IMR-90 (cell line): ENCODE measurements around the gene TENM4. TPM values are rescaled to one million over a fixed set of nuclear protein-coding genes. Genes with fewer than 3 reads are reported as not detected.

ENCODE experiments used
- ATAC-seq: fragments of 200-7000 bp; cut with Tn5 transposase; 2 replicates; pipeline ENCODE4 v1.9.1; 2020; ENCODE audit warnings: low read depth, mild to moderate bottlenecking, moderate library complexity
- BruUV-seq: library from RNA; stranded (reverse); fragments of 400-500 nt; replicated peaks from 2 replicates; lab custom pipeline; 2021; lab: Mats Ljungman, UMichigan
- CTCF ChIA-PET: fragments of 300-600 bp; formaldehyde crosslinking; extraction: SDS; loops from one replicate; lab custom pipeline; 2021; ENCODE audit warnings: antibody characterized with exemption; lab: Yijun Ruan, JAX
- POLR2A ChIA-PET: fragments of 300-600 bp; sonication (Branson Sonifier 250); formaldehyde crosslinking; loops from one replicate; lab custom pipeline; 2022; ENCODE audit warnings: antibody characterized with exemption; ENCODE audit not compliant: unreplicated experiment; lab: Charles Lee
- DNase-seq: peaks from one replicate; pipeline ENCODE4 v3.0.0; 2013
- H2AFZ ChIP-seq: replicated peaks from 2 replicates; pipeline ENCODE3; 2013; ENCODE audit warnings: low read length, mild to moderate bottlenecking; ENCODE audit not compliant: poor library complexity
- H2AK5ac ChIP-seq: 2 replicates; pipeline ENCODE4 v1.6.1; 2013; ENCODE audit warnings: low read depth, low read length, inconsistent platforms
- H2AK9ac ChIP-seq: replicated peaks from 2 replicates; pipeline ENCODE3; 2013; ENCODE audit warnings: mild to moderate bottlenecking, low read depth, low read length, moderate library complexity; ENCODE audit not compliant: poor library complexity
- H2BK120ac ChIP-seq: 2 replicates; pipeline ENCODE4 v1.6.1; 2013; ENCODE audit warnings: low read depth, low read length, inconsistent platforms
- H2BK15ac ChIP-seq: 3 replicates; pipeline ENCODE4 v1.6.1; 2013; ENCODE audit warnings: low read depth, low read length, inconsistent platforms
- H2BK20ac ChIP-seq: 2 replicates; pipeline ENCODE4 v1.6.1; 2013; ENCODE audit warnings: low read depth, mild to moderate bottlenecking, inconsistent platforms, low read length, moderate library complexity
- H2BK5ac ChIP-seq: 2 replicates; pipeline ENCODE4 v1.6.1; 2013; ENCODE audit warnings: mild to moderate bottlenecking, low read depth, low read length, inconsistent platforms; ENCODE audit not compliant: poor library complexity, severe bottlenecking
- H3K14ac ChIP-seq: replicated peaks from 2 replicates; pipeline ENCODE4 v1.6.1; 2013; ENCODE audit warnings: low read depth, low read length, inconsistent platforms
- H3K18ac ChIP-seq: 2 replicates; pipeline ENCODE4 v1.6.1; 2013; ENCODE audit warnings: low read depth, low read length, control low read depth
- H3K23ac ChIP-seq: 2 replicates; pipeline ENCODE4 v1.6.1; 2013; ENCODE audit warnings: low read depth, low read length, inconsistent platforms
- H3K27ac ChIP-seq: 2 replicates; pipeline ENCODE4 v1.5.1; 2013; ENCODE audit warnings: mild to moderate bottlenecking, control low read depth, low read length; ENCODE audit not compliant: insufficient read depth
- H3K27me3 ChIP-seq: 2 replicates; pipeline ENCODE4 v1.6.1; 2013; ENCODE audit warnings: low read length; ENCODE audit not compliant: control insufficient read depth, insufficient read depth
- H3K36me3 ChIP-seq: 2 replicates; pipeline ENCODE4 v1.6.1; 2013; ENCODE audit warnings: low read length, mixed read lengths; ENCODE audit not compliant: control insufficient read depth, insufficient read depth
- H3K4ac ChIP-seq: 2 replicates; pipeline ENCODE4 v1.6.1; 2013; ENCODE audit warnings: low read depth, low read length, inconsistent platforms
- H3K4me1 ChIP-seq: 2 replicates; pipeline ENCODE4 v1.6.1; 2013; ENCODE audit warnings: low read length, mixed read lengths; ENCODE audit not compliant: control insufficient read depth, insufficient read depth
- H3K4me2 ChIP-seq: 2 replicates; pipeline ENCODE4 v1.6.1; 2013; ENCODE audit warnings: low read depth, mild to moderate bottlenecking, control low read depth, low read length, moderate library complexity
- H3K4me3 ChIP-seq: 2 replicates; pipeline ENCODE4 v1.5.1; 2013; ENCODE audit warnings: low read depth, mild to moderate bottlenecking, control low read depth, low read length, moderate library complexity; ENCODE audit not compliant: insufficient read depth
- H3K56ac ChIP-seq: 2 replicates; pipeline ENCODE4 v1.6.1; 2013; ENCODE audit warnings: low read length, inconsistent platforms; ENCODE audit not compliant: insufficient read depth; ENCODE audit errors: extremely low read depth
- H3K79me1 ChIP-seq, 2 experiments: 2 replicates each; pipeline ENCODE4 v1.6.1; 2013; ENCODE audit warnings: low read length in 2 of 2, inconsistent platforms in 1 of 2, low read depth in 1 of 2
- H3K9ac ChIP-seq: 2 replicates; pipeline ENCODE4 v1.6.1; 2013; ENCODE audit warnings: low read depth, low read length, control low read depth
- H3K9me1 ChIP-seq: 2 replicates; pipeline ENCODE4 v1.6.1; 2013; ENCODE audit warnings: low read length, inconsistent platforms; ENCODE audit not compliant: insufficient read depth
- H3K9me3 ChIP-seq: 2 replicates; pipeline ENCODE4 v1.6.1; 2013; ENCODE audit warnings: low read length; ENCODE audit not compliant: control insufficient read depth, insufficient read depth
- H4K20me1 ChIP-seq: 2 replicates; pipeline ENCODE4 v1.6.1; 2013; ENCODE audit warnings: low read length, inconsistent platforms; ENCODE audit not compliant: insufficient read depth
- H4K5ac ChIP-seq: 2 replicates; pipeline ENCODE4 v1.6.1; 2013; ENCODE audit warnings: mild to moderate bottlenecking, low read depth, low read length, control low read depth
- H4K8ac ChIP-seq, 2 experiments: 2 replicates each; pipeline ENCODE4 v1.6.1; 2013; ENCODE audit warnings: low read depth in 2 of 2, low read length in 2 of 2, control low read depth in 1 of 2, inconsistent platforms in 1 of 2
- H4K91ac ChIP-seq: 2 replicates; pipeline ENCODE4 v1.6.1; 2013; ENCODE audit warnings: low read depth, low read length, inconsistent platforms; ENCODE audit not compliant: insufficient read depth
- BHLHE40 ChIP-seq: fragments of 150-350 bp; IDR thresholded peaks from 2 replicates; pipeline ENCODE4 v1.6.1; 2016; ENCODE audit warnings: mild to moderate bottlenecking, low read depth, low read length
- FOS ChIP-seq: fragments of 150-350 bp; IDR thresholded peaks from 2 replicates; pipeline ENCODE4 v1.6.1; 2016; ENCODE audit warnings: low read depth, low read length
- MAFK ChIP-seq: IDR thresholded peaks from 2 replicates; pipeline ENCODE4 v1.6.1; 2012; ENCODE audit warnings: low read depth, low read length, improper control_type of control experiment
- MAZ ChIP-seq: IDR thresholded peaks from 2 replicates; pipeline ENCODE4 v1.6.1; 2012; ENCODE audit warnings: low read depth, mild to moderate bottlenecking, low read length, improper control_type of control experiment, moderate library complexity, borderline replicate concordance
- MXI1 ChIP-seq: IDR thresholded peaks from 2 replicates; pipeline ENCODE4 v1.6.1; 2012; ENCODE audit warnings: low read depth, mild to moderate bottlenecking, low read length, moderate library complexity, borderline replicate concordance
- RAD21 ChIP-seq: IDR thresholded peaks from 2 replicates; pipeline ENCODE4 v1.6.1; 2012; ENCODE audit warnings: low read length, improper control_type of control experiment
- RCOR1 ChIP-seq: IDR thresholded peaks from 2 replicates; pipeline ENCODE4 v1.6.1; 2012; ENCODE audit warnings: mild to moderate bottlenecking, low read length, improper control_type of control experiment; ENCODE audit not compliant: insufficient replicate concordance
- RFX5 ChIP-seq: IDR thresholded peaks from 2 replicates; pipeline ENCODE4 v1.8.0; 2012; ENCODE audit warnings: low read depth, mild to moderate bottlenecking, low read length, moderate library complexity
- SMC3 ChIP-seq: fragments of 150-350 bp; IDR thresholded peaks from 2 replicates; pipeline ENCODE4 v1.6.1; 2016; ENCODE audit warnings: low read depth, mild to moderate bottlenecking, antibody characterized with exemption, low read length, moderate library complexity
- WGBS, 2 experiments: methylation state at CpG; one replicate each; pipeline versions ENCODE4 v1.1.5 to v1.1.7; 2013; ENCODE audit warnings: missing lambda C conversion rate in 2 of 2; ENCODE audit not compliant: insufficient read length in 1 of 2; ENCODE audit errors: extremely low coverage in 2 of 2; 5-methylcytosine and 5-hydroxymethylcytosine counted together
- dilution Hi-C: fragments of 300-500 bp; cut with HindIII; formaldehyde crosslinking; loops from one replicate; pipeline ENCODE4 v1.14.3; 2018; ENCODE audit warnings: low sequenced_read_pairs; ENCODE audit not compliant: unreplicated experiment
- in situ Hi-C: fragments of 300-500 bp; cut with MboI; formaldehyde crosslinking; loops from 3 replicates; pipeline ENCODE4 v1.14.3; 2019; ENCODE audit warnings: low sequenced_read_pairs, inconsistent platforms, mixed read lengths
- intact Hi-C: fragments of 100-400 bp; cut with micrococcal nuclease; formaldehyde crosslinking; loops from 2 replicates; pipeline ENCODE4 v1.10.0; 2022
- polyA plus RNA-seq, 3 experiments: library from polyadenylated mRNA; depleted of rRNA; stranded (reverse); fragments of >200 nt; gene quantifications; 2 replicates each; pipeline ENCODE4 v1.2.3, GENCODE V29; 2012; ENCODE audit warnings: low replicate concordance in 1 of 3
- total RNA-seq: library from RNA; depleted of rRNA; stranded (reverse); fragments of >200 nt; gene quantifications from 2 replicates; pipeline ENCODE4 v1.2.3, GENCODE V29; 2012
- TF ChIP-seq, protein P1 (sequence below): fragments of 150-350 bp; IDR thresholded peaks from 2 replicates; pipeline ENCODE4 v1.6.1; 2017; ENCODE audit warnings: mild to moderate bottlenecking, antibody characterized with exemption, low read length, low read depth

The TENM4 gene
- total and polyA plus RNA-seq, 2 of the 4 experiments (the other 2 are of a cell fraction), result 7.4 to 9.0 TPM

DNA sequence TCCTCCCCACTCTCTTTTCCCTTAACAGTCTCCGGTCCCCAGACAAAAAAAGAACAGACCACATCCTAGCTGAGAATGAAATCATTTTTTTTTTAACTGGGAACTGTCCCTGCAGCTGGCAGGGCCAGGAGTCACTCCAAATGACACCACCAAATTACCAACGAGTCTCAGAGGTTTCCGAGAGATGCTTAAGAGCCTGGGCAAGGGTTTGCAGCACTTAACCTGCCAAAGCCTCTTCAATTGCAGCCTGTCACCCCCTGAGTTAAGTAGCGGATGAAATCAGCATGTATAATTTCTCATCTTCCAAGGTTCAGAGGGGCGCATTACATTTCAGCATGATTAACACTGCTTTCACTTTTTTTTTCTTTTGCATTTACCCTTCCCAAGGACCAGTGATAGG is 71.8 kb downstream of the TENM4 start:
- DNase-seq (no peak), ATAC-seq (no peak)
- no peak overlapping the region for H3K9ac ChIP-seq
- no TSS peak for BruUV-seq
- no peaks in the 10 kb centered on the region for H3K4me1 ChIP-seq
- H2AFZ ChIP-seq, result no peak overlapping the region
- intact Hi-C loops, result no loop called here
- peaks cover 0 to 8% of the 10 kb centered on the region in 2 experiments; a peak in 1 of 4 replicates for H3K79me1 ChIP-seq
- H3K4ac ChIP-seq, result no peak overlapping the region
- H4K5ac ChIP-seq, result no peak overlapping the region
- H3K23ac ChIP-seq, result no peak overlapping the region
- H2BK15ac ChIP-seq, result no peak overlapping the region
- no peak overlapping the region for H3K14ac ChIP-seq
- H3K18ac ChIP-seq, result no peak overlapping the region
- H4K20me1 ChIP-seq, result no peaks in the 10 kb centered on the region
- in situ Hi-C loops, result no loop called here
- no peak overlapping the region for H4K8ac ChIP-seq
- no peak overlapping the region for H3K4me2 ChIP-seq
- H4K91ac ChIP-seq, result no peak overlapping the region
- ChIA-PET CTCF (no interaction called here), POLR2A (interaction anchor here (0.5 kb wide), 1 partner anchor 80 kb away, joined by 4 read pairs; no protein-coding TSS in a partner anchor)
- 75% methylated on average over 2 of the region's 5 CpGs; no CpG with 5 or more reads in 1 of the 2 experiments for WGBS, 2 experiments
- no peak overlapping the region for H2BK120ac ChIP-seq
- no peak overlapping the region for H2AK9ac ChIP-seq
- H3K9me1 ChIP-seq, result no peaks in the 10 kb centered on the region
- H2BK5ac ChIP-seq, result no peak overlapping the region
- no peak overlapping the region for H2AK5ac ChIP-seq
- H3K27ac ChIP-seq, result no peak overlapping the region
- no peaks in the 10 kb centered on the region; the same call in 1 of the 2 replicates for H3K36me3 ChIP-seq
- H3K9me3 ChIP-seq, result no peaks in the 10 kb centered on the region
- no peak for TF ChIP-seq MXI1
- no peak for TF ChIP-seq RCOR1
- TF ChIP-seq MAFK, result no peak
- no peak for TF ChIP-seq FOS
- TF ChIP-seq, protein P1, sequence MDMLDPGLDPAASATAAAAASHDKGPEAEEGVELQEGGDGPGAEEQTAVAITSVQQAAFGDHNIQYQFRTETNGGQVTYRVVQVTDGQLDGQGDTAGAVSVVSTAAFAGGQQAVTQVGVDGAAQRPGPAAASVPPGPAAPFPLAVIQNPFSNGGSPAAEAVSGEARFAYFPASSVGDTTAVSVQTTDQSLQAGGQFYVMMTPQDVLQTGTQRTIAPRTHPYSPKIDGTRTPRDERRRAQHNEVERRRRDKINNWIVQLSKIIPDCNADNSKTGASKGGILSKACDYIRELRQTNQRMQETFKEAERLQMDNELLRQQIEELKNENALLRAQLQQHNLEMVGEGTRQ, result no peak
- no peak for TF ChIP-seq RAD21
- no peak for TF ChIP-seq BHLHE40
- TF ChIP-seq SMC3, result no peak
- no peak for TF ChIP-seq RFX5
- TF ChIP-seq MAZ, result no peak
- dilution Hi-C loops, result no loop called here
- no peak overlapping the region for H3K56ac ChIP-seq
- H3K27me3 ChIP-seq, result no peaks in the 10 kb centered on the region
- no peak overlapping the region for H3K4me3 ChIP-seq
- no peak overlapping the region for H2BK20ac ChIP-seq
